Panc1 (cell line): Measurements from ENCODE around the gene MPV17. TPM values are rescaled to one million over a fixed set of nuclear protein-coding genes. Genes with fewer than 3 reads are reported as not detected.
A peak's percentile ranks its signal among the peaks of the same experiment; 100 is the strongest.

ENCODE experiments used
- ATAC-seq: fragments of 200-7000 bp; cut with Tn5 transposase; 2 replicates; pipeline ENCODE4 v1.9.1; 2020; ENCODE audit warnings: mild to moderate bottlenecking, moderate library complexity
- BruUV-seq: library from RNA; stranded (reverse); fragments of 400-500 nt; replicated peaks from 2 replicates; lab custom pipeline; 2021; lab: Mats Ljungman, UMichigan
- CTCF ChIA-PET: fragments of 300-600 bp; sonication (Branson Sonifier 250); formaldehyde crosslinking; loops from one replicate; lab custom pipeline; 2022; ENCODE audit warnings: antibody characterized with exemption; lab: Charles Lee
- POLR2A ChIA-PET: fragments of 300-600 bp; sonication (Branson Sonifier 250); formaldehyde crosslinking; loops from one replicate; lab custom pipeline; 2022; ENCODE audit warnings: antibody characterized with exemption; lab: Charles Lee
- DNase-seq: peaks from one replicate; pipeline ENCODE4 v3.0.0-alpha.2; 2010; ENCODE audit warnings: low read depth, low spot score
- H3K27ac ChIP-seq: 2 replicates; pipeline ENCODE4 v1.5.1; 2011; ENCODE audit warnings: mild to moderate bottlenecking, low read length, inconsistent platforms
- H3K27me3 ChIP-seq: fragments of 200-500 bp; sonication (Bioruptor generic); 2 replicates; pipeline ENCODE4 v1.6.0; 2014; ENCODE audit warnings: low read length, inconsistent platforms; ENCODE audit not compliant: control insufficient read depth, insufficient read depth
- H3K36me3 ChIP-seq: fragments of 200-500 bp; sonication (Bioruptor generic); 2 replicates; pipeline ENCODE4 v1.5.1; 2014; ENCODE audit warnings: inconsistent platforms, mild to moderate bottlenecking, low read length, moderate library complexity; ENCODE audit not compliant: control insufficient read depth, insufficient read depth
- H3K4me1 ChIP-seq: 2 replicates; pipeline ENCODE4 v1.5.1; 2011; ENCODE audit warnings: inconsistent platforms, mild to moderate bottlenecking, low read length, moderate library complexity; ENCODE audit not compliant: control insufficient read depth, insufficient read depth
- H3K4me3 ChIP-seq, 2 experiments: 2 replicates each; pipeline ENCODE4 v1.5.1; 2011 to 2012; ENCODE audit warnings: low read depth in 2 of 2, low read length in 2 of 2, mild to moderate bottlenecking in 2 of 2, inconsistent platforms in 1 of 2, moderate library complexity in 1 of 2
- H3K9me3 ChIP-seq: fragments of 200-500 bp; sonication (Bioruptor generic); 2 replicates; pipeline ENCODE4 v1.5.1; 2014; ENCODE audit warnings: low read depth, mild to moderate bottlenecking, inconsistent platforms, low read length, moderate library complexity; ENCODE audit not compliant: control insufficient read depth, insufficient read depth
- CTCF ChIP-seq: fragments of 450-650 bp; IDR thresholded peaks from 2 replicates; pipeline ENCODE4 v1.5.1; 2017; ENCODE audit warnings: mild to moderate bottlenecking
- POLR2AphosphoS5 ChIP-seq: IDR thresholded peaks from 2 replicates; pipeline ENCODE4 v1.6.1; 2012; ENCODE audit warnings: mild to moderate bottlenecking, low read depth, low read length, moderate library complexity
- SIN3A ChIP-seq: IDR thresholded peaks from 2 replicates; pipeline ENCODE4 v1.6.1; 2012; ENCODE audit warnings: low read depth, mild to moderate bottlenecking, low read length, moderate library complexity, borderline replicate concordance; ENCODE audit not compliant: insufficient read depth
- TCF7L2 ChIP-seq: IDR thresholded peaks from 2 replicates; pipeline ENCODE4 v1.6.1; 2011; ENCODE audit warnings: mild to moderate bottlenecking, low read depth, low read length, inconsistent platforms
- in situ Hi-C: cut with HindIII; loops from 2 replicates; pipeline ENCODE4 v1.10.0; 2016; ENCODE audit warnings: low sequenced_read_pairs, low pct_unique_long_range_greater_than_20kb
- intact Hi-C: fragments of 100-400 bp; cut with micrococcal nuclease; formaldehyde crosslinking; loops from one replicate; pipeline ENCODE4 v1.10.0; 2022; ENCODE audit not compliant: unreplicated experiment
- total RNA-seq: library from RNA; stranded (reverse); gene quantifications from one replicate; pipeline ENCODE4 v1.2.1, GENCODE V29; 2021; ENCODE audit not compliant: unreplicated experiment
- TF ChIP-seq, protein P1 (sequence below), 2 experiments: IDR thresholded peaks; 2 replicates each; pipeline ENCODE4 v1.6.1; 2011 to 2012; ENCODE audit warnings: low read depth in 2 of 2, control low read depth in 1 of 2, low read length in 1 of 2, mild to moderate bottlenecking in 1 of 2, moderate library complexity in 1 of 2; ENCODE audit not compliant: insufficient read depth in 1 of 2

Gene MPV17
- total RNA-seq, 1 experiment from 2014 or later: 89.5 TPM

GRCh38 chr2:27307545-27308358 is 15.1 kb downstream of the MPV17 start:
- intact Hi-C loops: no loop called here
- Histone ChIP-seq H3K27ac (no peak overlapping the region), H3K36me3 (no peaks in the 10 kb centered on the region), H3K4me3 (no peak overlapping the region), H3K27me3 (no peaks in the 10 kb centered on the region), H3K9me3 (no peaks in the 10 kb centered on the region), H3K4me1 (no peaks in the 10 kb centered on the region)
- in situ Hi-C loops: no loop called here
- DNase-seq: no peak
- CTCF ChIA-PET: no interaction called here
- ATAC-seq: 0 out of 2 replicates have a peak, but pooled peaks have one; percentile 9
- no peak for TF ChIP-seq TCF7L2
- TF ChIP-seq, protein P1, sequence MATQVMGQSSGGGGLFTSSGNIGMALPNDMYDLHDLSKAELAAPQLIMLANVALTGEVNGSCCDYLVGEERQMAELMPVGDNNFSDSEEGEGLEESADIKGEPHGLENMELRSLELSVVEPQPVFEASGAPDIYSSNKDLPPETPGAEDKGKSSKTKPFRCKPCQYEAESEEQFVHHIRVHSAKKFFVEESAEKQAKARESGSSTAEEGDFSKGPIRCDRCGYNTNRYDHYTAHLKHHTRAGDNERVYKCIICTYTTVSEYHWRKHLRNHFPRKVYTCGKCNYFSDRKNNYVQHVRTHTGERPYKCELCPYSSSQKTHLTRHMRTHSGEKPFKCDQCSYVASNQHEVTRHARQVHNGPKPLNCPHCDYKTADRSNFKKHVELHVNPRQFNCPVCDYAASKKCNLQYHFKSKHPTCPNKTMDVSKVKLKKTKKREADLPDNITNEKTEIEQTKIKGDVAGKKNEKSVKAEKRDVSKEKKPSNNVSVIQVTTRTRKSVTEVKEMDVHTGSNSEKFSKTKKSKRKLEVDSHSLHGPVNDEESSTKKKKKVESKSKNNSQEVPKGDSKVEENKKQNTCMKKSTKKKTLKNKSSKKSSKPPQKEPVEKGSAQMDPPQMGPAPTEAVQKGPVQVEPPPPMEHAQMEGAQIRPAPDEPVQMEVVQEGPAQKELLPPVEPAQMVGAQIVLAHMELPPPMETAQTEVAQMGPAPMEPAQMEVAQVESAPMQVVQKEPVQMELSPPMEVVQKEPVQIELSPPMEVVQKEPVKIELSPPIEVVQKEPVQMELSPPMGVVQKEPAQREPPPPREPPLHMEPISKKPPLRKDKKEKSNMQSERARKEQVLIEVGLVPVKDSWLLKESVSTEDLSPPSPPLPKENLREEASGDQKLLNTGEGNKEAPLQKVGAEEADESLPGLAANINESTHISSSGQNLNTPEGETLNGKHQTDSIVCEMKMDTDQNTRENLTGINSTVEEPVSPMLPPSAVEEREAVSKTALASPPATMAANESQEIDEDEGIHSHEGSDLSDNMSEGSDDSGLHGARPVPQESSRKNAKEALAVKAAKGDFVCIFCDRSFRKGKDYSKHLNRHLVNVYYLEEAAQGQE (IDR thresholded peaks at IDR 0.05; ENCODE audit: insufficient read depth in 1 of 2, low read depth in 2 of 2, low read length in 1 of 2): no peak
- no peak for TF ChIP-seq POLR2AphosphoS5
- no peak for TF ChIP-seq CTCF
- no peak for TF ChIP-seq SIN3A
- POLR2A ChIA-PET: no interaction called here
- BruUV-seq: no TSS peak

GRCh38 chr2:27307287-27307544 is 15.7 kb downstream of the MPV17 start:
- no peaks in the 10 kb centered on the region for H3K9me3 ChIP-seq
- ChIA-PET POLR2A (no interaction called here), CTCF (no interaction called here)
- TF ChIP-seq SIN3A: no peak
- no peak for TF ChIP-seq TCF7L2
- TF ChIP-seq, protein P1 (IDR thresholded peaks at IDR 0.05; ENCODE audit: insufficient read depth in 1 of 2, low read depth in 2 of 2, low read length in 1 of 2): no peak
- TF ChIP-seq POLR2AphosphoS5: no peak
- TF ChIP-seq CTCF: no peak
- BruUV-seq: no TSS peak
- no peaks in the 10 kb centered on the region for H3K4me1 ChIP-seq
- DNase-seq: no peak
- H3K27me3 ChIP-seq: no peaks in the 10 kb centered on the region
- H3K36me3 ChIP-seq: no peaks in the 10 kb centered on the region
- intact Hi-C loops (no loop called here), in situ Hi-C loops (no loop called here)
- no peak overlapping the region for H3K27ac ChIP-seq
- ATAC-seq: no peak
- H3K4me3 ChIP-seq: no peak overlapping the region
